Measurements from ENCODE around the gene NLRP3. TPM values are rescaled to one million over a fixed set of nuclear protein-coding genes. Genes with fewer than 3 reads are reported as not detected.

NLRP3 gene
- total and polyA plus RNA-seq, 9 donors = 0.65 to 1.6 (median 1.0) TPM

DNA sequence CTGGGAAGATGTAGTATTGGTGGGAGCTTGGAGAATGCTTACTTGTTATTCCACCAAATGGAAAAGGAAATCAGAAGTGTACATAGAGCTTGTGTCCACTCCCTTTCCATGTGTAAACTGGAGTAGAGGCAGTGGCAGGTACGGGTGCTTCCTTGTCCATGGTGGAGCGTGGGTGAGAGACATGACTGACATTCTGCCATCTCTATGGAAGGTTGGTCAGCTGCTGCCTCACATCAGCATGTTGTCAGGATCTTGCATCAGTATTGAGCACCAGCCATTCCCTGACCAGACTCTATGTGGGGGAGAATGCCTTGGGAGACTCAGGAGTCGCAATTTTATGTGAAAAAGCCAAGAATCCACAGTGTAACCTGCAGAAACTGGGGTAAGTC lies 19.8 kb downstream of the NLRP3 start:
- H3K27ac ChIP-seq (ENCODE audit: low read length) = no peak overlapping the region
- H3K9me3 ChIP-seq (replicated peaks; ENCODE audit: control insufficient read depth, low read depth, low read length) = no peaks in the 10 kb centered on the region
- no peaks in the 10 kb centered on the region for H3K36me3 ChIP-seq (ENCODE audit: control insufficient read depth, insufficient read depth, low read length)
- H3K27me3 ChIP-seq (ENCODE audit: control insufficient read depth, insufficient read depth, low read length) = no peaks in the 10 kb centered on the region
- no peaks in the 10 kb centered on the region for H3K4me1 ChIP-seq (ENCODE audit: control insufficient read depth, insufficient read depth, low read length)
- DNase-seq = no peak
- 78% methylated on average over 2 of the region's 3 CpGs for WGBS (ENCODE audit: insufficient coverage)
- H3K4me3 ChIP-seq (ENCODE audit: low read length) = no peak overlapping the region

DNA sequence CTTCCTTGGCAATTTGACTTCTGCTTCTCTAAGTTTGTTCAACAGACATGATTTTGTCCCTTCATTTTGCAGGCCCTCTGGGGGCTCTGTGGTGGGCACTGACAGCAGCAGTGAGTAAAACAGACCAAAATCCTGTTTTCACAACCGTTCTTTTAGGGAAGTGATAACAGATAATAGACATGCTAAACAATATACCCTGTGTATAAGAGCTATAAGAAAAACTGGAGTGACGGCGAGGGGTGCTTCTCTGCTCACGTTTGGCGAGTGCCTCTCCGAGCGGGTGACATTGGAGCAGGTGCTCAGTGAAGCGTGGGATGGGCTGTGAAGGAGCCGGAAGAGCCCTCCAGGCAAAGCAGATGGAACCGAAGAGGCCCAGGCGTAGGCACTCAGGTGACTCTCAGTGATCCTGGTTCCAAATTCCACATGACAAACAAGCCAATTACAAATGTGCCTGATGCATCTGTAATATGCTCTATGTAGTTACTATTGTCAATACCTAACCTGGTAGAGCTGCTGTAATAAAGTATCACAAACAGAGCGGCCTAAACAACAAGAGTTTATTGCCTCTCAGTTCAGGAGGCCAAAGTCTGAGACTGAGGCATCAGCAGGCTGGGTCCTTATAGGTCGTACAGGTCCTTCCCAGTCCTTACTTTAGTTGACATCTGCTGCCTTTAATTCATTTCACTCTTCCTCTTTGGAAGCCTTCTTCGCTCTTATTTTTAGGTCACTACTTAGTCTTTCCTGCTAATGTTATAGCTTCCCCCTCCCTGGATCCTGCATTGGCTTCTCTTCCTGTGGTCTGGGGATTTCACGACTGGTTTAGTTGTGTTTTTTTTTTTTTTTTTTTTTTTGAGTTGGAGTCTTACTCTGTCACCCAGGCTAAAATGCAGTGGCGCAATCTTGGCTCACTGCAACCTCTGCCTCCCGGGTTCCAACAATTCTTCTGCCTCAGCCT lies 21.9 kb downstream of the NLRP3 start:
- DNase-seq = peak; percentile 41
- H3K36me3 ChIP-seq (ENCODE audit: control insufficient read depth, insufficient read depth, low read length) = no peaks in the 10 kb centered on the region
- no peaks in the 10 kb centered on the region for H3K9me3 ChIP-seq (replicated peaks; ENCODE audit: control insufficient read depth, low read depth, low read length)
- H3K27ac ChIP-seq (ENCODE audit: low read length) = no peak overlapping the region
- 73% methylated on average over 9 of the region's 17 CpGs for WGBS (ENCODE audit: insufficient coverage)
- no peak overlapping the region for H3K4me3 ChIP-seq (ENCODE audit: low read length)
- no peaks in the 10 kb centered on the region for H3K27me3 ChIP-seq (ENCODE audit: control insufficient read depth, insufficient read depth, low read length)
- H3K4me1 ChIP-seq (ENCODE audit: control insufficient read depth, insufficient read depth, low read length) = no peaks in the 10 kb centered on the region

GRCh38 chr1:247440001-247440620 lies 24.1 kb downstream of the NLRP3 start:
- Histone ChIP-seq H3K4me3 (ENCODE audit: low read length) (no peak overlapping the region), H3K27ac (ENCODE audit: low read length) (no peak overlapping the region), H3K36me3 (ENCODE audit: control insufficient read depth, insufficient read depth, low read length) (no peaks in the 10 kb centered on the region), H3K4me1 (ENCODE audit: control insufficient read depth, insufficient read depth, low read length) (no peaks in the 10 kb centered on the region), H3K27me3 (ENCODE audit: control insufficient read depth, insufficient read depth, low read length) (no peaks in the 10 kb centered on the region), H3K9me3 (replicated peaks; ENCODE audit: control insufficient read depth, low read depth, low read length) (no peaks in the 10 kb centered on the region)
- no peak for DNase-seq
- no CpG with 5 or more reads among the region's 6 CpGs for WGBS (ENCODE audit: insufficient coverage)

GRCh38 chr1:247441606-247442005 lies 25.6 kb downstream of the NLRP3 start:
- Histone ChIP-seq H3K27ac (ENCODE audit: low read length) (no peak overlapping the region), H3K9me3 (replicated peaks; ENCODE audit: control insufficient read depth, low read depth, low read length) (no peaks in the 10 kb centered on the region), H3K4me1 (ENCODE audit: control insufficient read depth, insufficient read depth, low read length) (no peaks in the 10 kb centered on the region), H3K27me3 (ENCODE audit: control insufficient read depth, insufficient read depth, low read length) (no peaks in the 10 kb centered on the region), H3K36me3 (ENCODE audit: control insufficient read depth, insufficient read depth, low read length) (no peaks in the 10 kb centered on the region), H3K4me3 (ENCODE audit: low read length) (no peak overlapping the region)
- no CpG with 5 or more reads among the region's 5 CpGs for WGBS (ENCODE audit: insufficient coverage)
- DNase-seq = no peak

GRCh38 chr1:247442164-247442563 lies 26.2 kb downstream of the NLRP3 start:
- H3K27me3 ChIP-seq (ENCODE audit: control insufficient read depth, insufficient read depth, low read length) = no peaks in the 10 kb centered on the region
- no peaks in the 10 kb centered on the region for H3K9me3 ChIP-seq (replicated peaks; ENCODE audit: control insufficient read depth, low read depth, low read length)
- no peak for DNase-seq
- no peak overlapping the region for H3K27ac ChIP-seq (ENCODE audit: low read length)
- no peak overlapping the region for H3K4me3 ChIP-seq (ENCODE audit: low read length)
- WGBS (ENCODE audit: insufficient coverage) = 50% methylated on average over 2 of the region's 4 CpGs
- H3K36me3 ChIP-seq (ENCODE audit: control insufficient read depth, insufficient read depth, low read length) = no peaks in the 10 kb centered on the region
- H3K4me1 ChIP-seq (ENCODE audit: control insufficient read depth, insufficient read depth, low read length) = no peaks in the 10 kb centered on the region

DNA sequence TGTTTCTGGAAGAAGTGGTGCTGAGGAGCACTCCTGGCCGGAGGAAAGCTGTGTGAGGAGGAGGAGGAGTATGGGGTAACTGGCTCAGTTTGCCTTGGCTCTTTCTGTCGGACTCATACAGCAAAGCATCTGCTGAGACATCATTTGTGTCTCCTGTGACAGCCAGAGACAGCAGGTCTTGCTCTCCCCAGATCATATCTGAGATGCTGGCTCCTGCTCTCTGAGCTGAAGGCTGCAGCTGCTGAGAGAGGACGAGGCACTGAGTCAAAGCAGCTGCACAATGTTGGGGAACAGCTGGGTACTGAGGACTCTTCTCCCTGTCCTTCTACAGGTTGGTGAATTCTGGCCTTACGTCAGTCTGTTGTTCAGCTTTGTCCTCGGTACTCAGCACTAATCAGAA lies 27.7 kb downstream of the NLRP3 start:
- peak; percentile 26 for DNase-seq
- H3K9me3 ChIP-seq (replicated peaks; ENCODE audit: control insufficient read depth, low read depth, low read length) = no peaks in the 10 kb centered on the region
- no peaks in the 10 kb centered on the region for H3K27me3 ChIP-seq (ENCODE audit: control insufficient read depth, insufficient read depth, low read length)
- no peak overlapping the region for H3K4me3 ChIP-seq (ENCODE audit: low read length)
- H3K4me1 ChIP-seq (ENCODE audit: control insufficient read depth, insufficient read depth, low read length) = peaks cover 3% of the 10 kb centered on the region
- WGBS (ENCODE audit: insufficient coverage) = 63% methylated on average over 5 of the region's 5 CpGs
- no peak overlapping the region for H3K27ac ChIP-seq (ENCODE audit: low read length)
- H3K36me3 ChIP-seq (ENCODE audit: control insufficient read depth, insufficient read depth, low read length) = no peaks in the 10 kb centered on the region

- no peaks in the 10 kb centered on the region for H3K27me3 ChIP-seq (ENCODE audit: control insufficient read depth, insufficient read depth, low read length)
- H3K9me3 ChIP-seq (replicated peaks; ENCODE audit: control insufficient read depth, low read depth, low read length) = no peaks in the 10 kb centered on the region
- H3K4me3 ChIP-seq (ENCODE audit: low read length) = no peak overlapping the region
- no peaks in the 10 kb centered on the region for H3K36me3 ChIP-seq (ENCODE audit: control insufficient read depth, insufficient read depth, low read length)
- H3K4me1 ChIP-seq (ENCODE audit: control insufficient read depth, insufficient read depth, low read length) = peaks cover 3% of the 10 kb centered on the region
- H3K27ac ChIP-seq (ENCODE audit: low read length) = no peak overlapping the region
- 71% methylated on average over 3 of the region's 6 CpGs for WGBS (ENCODE audit: insufficient coverage)
- no peak for DNase-seq
Observed at GRCh38 chr1:247444571-247444970, 28.6 kb downstream of the NLRP3 start.

DNA sequence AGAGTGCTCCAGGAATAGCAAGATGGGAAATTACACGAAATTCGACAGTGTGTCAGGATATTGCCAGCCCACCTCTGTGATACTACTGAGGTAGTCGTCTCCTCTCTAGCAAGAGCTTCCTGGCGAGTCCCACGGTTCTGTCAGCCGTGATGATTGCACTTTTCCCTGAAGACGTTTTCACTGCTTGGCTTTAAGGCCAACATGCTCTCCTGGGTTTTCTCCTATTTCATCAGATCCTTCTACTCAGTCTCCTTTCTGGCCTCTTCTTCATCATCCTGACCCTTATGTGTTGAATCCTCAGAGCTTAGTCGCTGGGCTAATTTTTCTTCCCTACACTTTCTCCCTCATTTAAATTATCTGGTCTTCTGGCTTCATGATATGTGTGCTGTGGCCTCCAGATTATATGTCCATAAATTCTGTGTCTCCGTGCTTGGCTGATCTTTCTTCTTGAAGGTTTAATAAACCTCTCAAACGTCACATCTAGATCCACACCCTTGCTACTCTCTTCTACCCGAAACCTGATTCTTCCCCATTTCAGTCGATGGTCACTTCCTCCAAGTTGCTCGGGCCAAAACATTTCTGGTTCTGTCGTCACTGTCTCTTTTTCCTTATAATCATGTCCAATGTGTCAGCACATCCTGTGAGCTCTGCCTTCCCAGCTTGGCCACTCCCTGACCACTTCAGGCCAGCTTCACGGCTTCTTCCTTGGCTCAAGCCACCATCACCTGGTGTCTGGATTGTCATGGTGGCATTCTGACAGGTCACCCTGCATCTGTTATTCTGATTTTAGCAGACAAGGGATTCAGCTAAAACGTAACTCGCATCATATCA lies 29.8 kb downstream of the NLRP3 start:
- peak; percentile 73 for DNase-seq
- no peaks in the 10 kb centered on the region for H3K36me3 ChIP-seq (ENCODE audit: control insufficient read depth, insufficient read depth, low read length)
- no peak overlapping the region for H3K4me3 ChIP-seq (ENCODE audit: low read length)
- peaks cover 3% of the 10 kb centered on the region for H3K4me1 ChIP-seq (ENCODE audit: control insufficient read depth, insufficient read depth, low read length)
- H3K27me3 ChIP-seq (ENCODE audit: control insufficient read depth, insufficient read depth, low read length) = no peaks in the 10 kb centered on the region
- 66% methylated on average over 17 of the region's 17 CpGs for WGBS (ENCODE audit: insufficient coverage)
- H3K9me3 ChIP-seq (replicated peaks; ENCODE audit: control insufficient read depth, low read depth, low read length) = no peaks in the 10 kb centered on the region
- H3K27ac ChIP-seq (ENCODE audit: low read length) = no peak overlapping the region

DNA sequence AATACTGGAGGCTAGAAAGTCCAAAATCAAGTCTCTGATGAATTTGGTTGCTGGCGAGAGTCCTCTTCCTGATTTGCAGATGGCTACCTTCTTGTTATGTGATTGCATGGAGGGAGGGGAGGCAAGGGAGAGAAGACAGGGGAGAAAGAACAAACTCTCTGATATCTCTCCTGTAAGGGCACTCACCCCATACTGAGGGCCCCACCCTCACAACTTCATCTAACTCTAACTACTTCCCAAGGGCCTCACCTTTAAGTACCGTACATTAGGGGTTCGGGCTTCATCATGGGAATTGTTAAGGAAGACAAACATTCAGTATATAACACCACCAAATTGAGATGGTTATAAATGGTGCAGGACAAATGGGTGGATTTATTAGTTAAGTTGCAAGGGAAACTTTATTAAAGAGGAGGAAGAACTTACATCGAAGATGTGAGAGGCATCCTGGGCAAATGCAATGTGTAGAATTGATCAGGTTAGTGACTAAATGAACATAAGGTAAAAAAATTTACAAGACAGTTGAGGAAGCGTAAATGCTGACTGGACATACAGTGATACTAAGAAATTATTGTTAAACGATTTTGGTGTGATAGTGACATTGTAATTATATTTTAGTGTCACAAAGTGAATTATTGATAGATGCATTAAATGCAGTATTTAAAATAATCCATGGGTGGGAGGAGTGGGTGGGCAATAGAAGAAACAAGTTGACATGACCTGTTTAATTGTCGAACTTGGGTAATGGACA lies 31.4 kb downstream of the NLRP3 start:
- H3K27ac ChIP-seq (ENCODE audit: low read length) = no peak overlapping the region
- WGBS (ENCODE audit: insufficient coverage) = 89% methylated on average over 3 of the region's 7 CpGs

More for the DNA sequence above, 31.4 kb downstream of the NLRP3 start:
- Histone ChIP-seq H3K4me1 (ENCODE audit: control insufficient read depth, insufficient read depth, low read length) (peaks cover 3% of the 10 kb centered on the region), H3K4me3 (ENCODE audit: low read length) (no peak overlapping the region), H3K27me3 (ENCODE audit: control insufficient read depth, insufficient read depth, low read length) (peaks cover 9% of the 10 kb centered on the region), H3K36me3 (ENCODE audit: control insufficient read depth, insufficient read depth, low read length) (no peaks in the 10 kb centered on the region), H3K9me3 (replicated peaks; ENCODE audit: control insufficient read depth, low read depth, low read length) (no peaks in the 10 kb centered on the region)
- no peak for DNase-seq
